OCI-LY3 (cell line): Measurements from ENCODE around the gene RTN4IP1.

ENCODE experiments used
- H2AFZ ChIP-seq: fragments of 200-600, 300-600 bp; shearing (Covaris generic); 2 replicates; pipeline ENCODE4 v1.6.0; 2014; ENCODE audit warnings: antibody characterized with exemption, low read depth, low read length
- H3K27ac ChIP-seq: fragments of 200-600, 300-600 bp; sonication (generic); 2 replicates; pipeline ENCODE4 v1.5.1; 2014; ENCODE audit warnings: mild to moderate bottlenecking, low read length, moderate library complexity, mixed read lengths
- H3K27me3 ChIP-seq: fragments of 200-600, 300-600 bp; sonication (generic); 2 replicates; pipeline ENCODE4 v1.6.1; 2014; ENCODE audit warnings: low read depth, low read length, mixed read lengths
- H3K36me3 ChIP-seq: fragments of 200-600, 300-600 bp; sonication (generic); replicated peaks from 2 replicates; pipeline ENCODE3; 2014; ENCODE audit warnings: low read depth, low read length, mixed read lengths
- H3K4me1 ChIP-seq: fragments of 300-600, 200-600 bp; sonication (generic); 2 replicates; pipeline ENCODE4 v1.6.1; 2014; ENCODE audit warnings: low read length, mixed read lengths
- H3K4me2 ChIP-seq: fragments of 200-600, 300-600 bp; sonication (generic); 2 replicates; pipeline ENCODE4 v1.6.1; 2014; ENCODE audit warnings: low read length, mixed read lengths
- H3K4me3 ChIP-seq: fragments of 300-600, 200-600 bp; sonication (generic); 2 replicates; pipeline ENCODE4 v1.5.1; 2014; ENCODE audit warnings: antibody characterized with exemption, mild to moderate bottlenecking, low read length, moderate library complexity
- H3K79me2 ChIP-seq: fragments of 300-600, 200-600 bp; shearing (Covaris generic); 2 replicates; pipeline ENCODE4 v1.6.1; 2014; ENCODE audit warnings: mild to moderate bottlenecking, low read length, mixed read lengths
- H3K9ac ChIP-seq: fragments of 300-600, 200-600 bp; shearing (Covaris generic); 2 replicates; pipeline ENCODE4 v1.6.0; 2014; ENCODE audit warnings: mild to moderate bottlenecking, low read length, moderate library complexity
- H3K9me3 ChIP-seq: fragments of 200-600, 300-600 bp; shearing (Covaris generic); 2 replicates; pipeline ENCODE4 v1.6.1; 2014; ENCODE audit warnings: low read length, mixed read lengths; ENCODE audit not compliant: insufficient read depth
- H4K20me1 ChIP-seq: fragments of 200-600, 300-600 bp; sonication (generic); 2 replicates; pipeline ENCODE4 v1.6.1; 2016; ENCODE audit warnings: low read length, mixed read lengths; ENCODE audit not compliant: insufficient read depth
- CTCF ChIP-seq: fragments of 200-600, 300-600 bp; sonication (generic); IDR thresholded peaks from 2 replicates; pipeline ENCODE4 v1.5.1; 2014; ENCODE audit warnings: antibody characterized with exemption, low read length, low read depth
- EZH2phosphoT487 ChIP-seq: fragments of 200-600 bp; shearing (Covaris generic); IDR thresholded peaks from 2 replicates; pipeline ENCODE4 v1.6.1; 2018; ENCODE audit warnings: antibody characterized with exemption, mixed run types, low read depth

Gene RTN4IP1

GRCh38 chr6:106534004-106534403 lies 95.3 kb downstream of the RTN4IP1 start:
- Histone ChIP-seq H3K36me3 (peaks cover 52% of the 10 kb centered on the region), H3K9me3 (no peaks in the 10 kb centered on the region), H4K20me1 (no peaks in the 10 kb centered on the region), H2AFZ (no peak overlapping the region), H3K79me2 (peaks cover 56% of the 10 kb centered on the region), H3K9ac (peak overlapping the region; percentile 62), H3K27me3 (no peaks in the 10 kb centered on the region), H3K27ac (peak overlapping the region; percentile 99), H3K4me1 (peaks cover 78% of the 10 kb centered on the region), H3K4me3 (peak overlapping the region; percentile 28), H3K4me2 (peak overlapping the region; percentile 65)
- TF ChIP-seq EZH2phosphoT487: no peak
- TF ChIP-seq CTCF: no peak

DNA sequence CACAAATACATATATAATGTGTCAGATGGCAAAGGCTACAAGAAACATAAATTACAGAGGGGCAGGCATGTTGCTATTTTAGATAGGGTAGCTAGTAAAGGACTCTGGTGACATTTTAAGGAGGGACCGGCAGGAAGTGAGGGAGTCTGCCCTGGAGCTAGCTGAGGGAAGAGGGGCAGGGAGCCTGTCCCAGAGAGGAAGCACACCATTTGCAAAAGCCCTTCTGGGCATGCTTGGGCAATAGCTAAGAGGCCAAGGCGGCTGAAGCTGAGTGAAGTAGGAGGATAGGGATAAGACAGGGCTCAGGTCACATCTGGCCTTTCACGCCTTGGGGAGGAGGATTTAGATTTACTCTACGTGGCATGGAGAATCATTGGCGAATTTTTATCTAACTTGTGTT lies 96.2 kb downstream of the RTN4IP1 start:
- Histone ChIP-seq H3K27ac (peak overlapping the region; percentile 99), H3K9ac (no peak overlapping the region), H2AFZ (no peak overlapping the region), H3K4me3 (no peak overlapping the region), H3K4me1 (peaks cover 73% of the 10 kb centered on the region), H3K27me3 (no peaks in the 10 kb centered on the region), H4K20me1 (no peaks in the 10 kb centered on the region), H3K4me2 (peak overlapping the region; percentile 65; the same call in 1 of the 2 replicates), H3K79me2 (peaks cover 50% of the 10 kb centered on the region), H3K36me3 (peaks cover 53% of the 10 kb centered on the region), H3K9me3 (no peaks in the 10 kb centered on the region)
- TF ChIP-seq EZH2phosphoT487: no peak
- TF ChIP-seq CTCF: no peak

GRCh38 chr6:106530502-106530901 lies 98.8 kb downstream of the RTN4IP1 start:
- H3K9ac ChIP-seq: no peak overlapping the region
- H3K4me2 ChIP-seq: no peak overlapping the region
- H3K27me3 ChIP-seq: no peaks in the 10 kb centered on the region
- H3K79me2 ChIP-seq: peaks cover 48% of the 10 kb centered on the region
- H3K9me3 ChIP-seq: no peaks in the 10 kb centered on the region
- H3K36me3 ChIP-seq: peaks cover 56% of the 10 kb centered on the region
- H3K4me1 ChIP-seq: peaks cover 54% of the 10 kb centered on the region
- no peaks in the 10 kb centered on the region for H4K20me1 ChIP-seq
- no peak overlapping the region for H2AFZ ChIP-seq
- no peak overlapping the region for H3K27ac ChIP-seq
- H3K4me3 ChIP-seq: no peak overlapping the region
- TF ChIP-seq CTCF (no peak), EZH2phosphoT487 (no peak)

DNA sequence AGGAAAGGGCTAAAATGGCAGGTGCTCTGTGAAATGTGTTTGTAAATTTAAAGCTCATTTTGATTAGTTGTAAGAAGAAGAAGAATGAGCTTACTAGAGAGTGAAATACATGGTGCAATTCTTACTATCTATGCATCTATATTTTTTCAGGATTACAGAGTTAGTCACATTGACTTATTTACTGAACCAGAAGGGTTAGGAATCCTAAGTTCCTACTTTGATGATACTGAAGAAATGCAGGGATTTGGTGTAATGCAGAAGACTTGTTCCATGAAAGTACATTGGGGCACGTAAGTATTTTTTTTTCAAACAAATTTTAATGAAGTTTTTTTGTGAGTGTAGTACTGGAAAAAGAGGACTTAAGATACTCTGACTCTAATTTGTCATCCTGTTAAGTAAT lies 99.3 kb downstream of the RTN4IP1 start:
- no peaks in the 10 kb centered on the region for H3K9me3 ChIP-seq
- H3K36me3 ChIP-seq: peaks cover 53% of the 10 kb centered on the region
- H3K4me2 ChIP-seq: no peak overlapping the region
- H3K4me1 ChIP-seq: peaks cover 54% of the 10 kb centered on the region
- H4K20me1 ChIP-seq: no peaks in the 10 kb centered on the region
- H3K9ac ChIP-seq: no peak overlapping the region
- no peak overlapping the region for H3K27ac ChIP-seq
- H3K4me3 ChIP-seq: no peak overlapping the region
- TF ChIP-seq EZH2phosphoT487 (no peak), CTCF (no peak)
- H3K79me2 ChIP-seq: peaks cover 48% of the 10 kb centered on the region
- H2AFZ ChIP-seq: no peak overlapping the region
- H3K27me3 ChIP-seq: no peaks in the 10 kb centered on the region
